HEK293 (cell line): Measurements from ENCODE around the gene VPS36.
"Not testable (repeated sequence)": the region's sequence is repeated elsewhere in the genome, so short reads cannot be mapped to it uniquely, and the experiment has no call there.

ENCODE experiments used
- CTCF ChIA-PET: fragments of 350-600 bp; formaldehyde crosslinking; extraction: SDS; loops from one replicate; lab custom pipeline; 2021; ENCODE audit warnings: antibody characterized with exemption; lab: Yijun Ruan, JAX
- POLR2A ChIA-PET: fragments of 300-600 bp; formaldehyde crosslinking; extraction: SDS; loops from one replicate; lab custom pipeline; 2020; ENCODE audit warnings: antibody characterized with exemption, inconsistent platforms; lab: Yijun Ruan, JAX
- H3K27ac ChIP-seq: fragments of 200-500 bp; sonication (Bioruptor generic); 2 replicates; pipeline ENCODE4 v1.5.1; 2014; ENCODE audit warnings: low read depth, low read length, control low read depth, inconsistent platforms; ENCODE audit errors: extremely low read depth
- H3K36me3 ChIP-seq, 2 experiments: fragments of 200-500 bp in 1 of 2; sonication (Bioruptor generic) in 1 of 2; 1 replicate in 1 of 2; 2 replicates in 1 of 2; pipeline ENCODE4 v1.5.1; 2014 to 2017; ENCODE audit warnings: inconsistent platforms in 2 of 2, low read length in 2 of 2; ENCODE audit not compliant: control insufficient read depth in 2 of 2, insufficient read depth in 1 of 2
- H3K4me1 ChIP-seq: fragments of 200-500 bp; sonication (Bioruptor generic); 2 replicates; pipeline ENCODE4 v1.5.1; 2014; ENCODE audit warnings: mild to moderate bottlenecking, low read length, inconsistent platforms; ENCODE audit not compliant: control insufficient read depth, insufficient read depth
- H3K4me3 ChIP-seq: 2 replicates; pipeline ENCODE4 v1.5.1; 2011; ENCODE audit warnings: low read depth, mild to moderate bottlenecking, control low read depth, low read length, moderate library complexity
- H3K9me3 ChIP-seq: fragments of 200-500 bp; sonication (Bioruptor generic); 2 replicates; pipeline ENCODE4 v1.5.1; 2014; ENCODE audit warnings: low read depth, low read length, inconsistent platforms; ENCODE audit not compliant: control insufficient read depth, insufficient read depth
- GLIS1 ChIP-seq: fragments of 450-650 bp; formaldehyde crosslinking; IDR thresholded peaks from 2 replicates; pipeline ENCODE4 v1.5.1; 2016; ENCODE audit warnings: missing biosample characterization, missing genetic modification characterization
- GLIS2 ChIP-seq: fragments of 450-650 bp; formaldehyde crosslinking; IDR thresholded peaks from 2 replicates; pipeline ENCODE4 v1.5.1; 2016; ENCODE audit warnings: missing biosample characterization, missing genetic modification characterization
- KLF10 ChIP-seq: fragments of 450-650 bp; IDR thresholded peaks from 2 replicates; pipeline ENCODE4 v1.5.1; 2018; ENCODE audit warnings: missing biosample characterization, mild to moderate bottlenecking, missing genetic modification characterization
- KLF9 ChIP-seq: fragments of 450-650 bp; formaldehyde crosslinking; IDR thresholded peaks from 2 replicates; pipeline ENCODE4 v1.5.1; 2016; ENCODE audit warnings: missing biosample characterization, missing genetic modification characterization, low read depth
- SP3 ChIP-seq: fragments of 450-650 bp; formaldehyde crosslinking; IDR thresholded peaks from 2 replicates; pipeline ENCODE4 v1.5.1; 2016; ENCODE audit warnings: missing biosample characterization, missing genetic modification characterization
- TRIM28 ChIP-seq: IDR thresholded peaks from 2 replicates; pipeline ENCODE4 v1.6.1; 2011; ENCODE audit warnings: low read length, control low read depth, borderline replicate concordance
- YY2 ChIP-seq: fragments of 450-650 bp; formaldehyde crosslinking; IDR thresholded peaks from 2 replicates; pipeline ENCODE4 v1.5.1; 2016; ENCODE audit warnings: missing biosample characterization, missing genetic modification characterization
- ZBTB21 ChIP-seq: fragments of 450-650 bp; formaldehyde crosslinking; IDR thresholded peaks from 2 replicates; pipeline ENCODE4 v1.5.1; 2017; ENCODE audit warnings: missing biosample characterization, missing genetic modification characterization
- ZBTB8A ChIP-seq: fragments of 450-650 bp; formaldehyde crosslinking; IDR thresholded peaks from 2 replicates; pipeline ENCODE4 v1.5.1; 2016; ENCODE audit warnings: missing biosample characterization, missing genetic modification characterization
- ZFHX2 ChIP-seq: fragments of 450-650 bp; formaldehyde crosslinking; conservative IDR thresholded peaks from 2 replicates; pipeline ENCODE4 v1.5.1; 2016; ENCODE audit warnings: missing biosample characterization, missing genetic modification characterization
- ZFP37 ChIP-seq: fragments of 450-650 bp; formaldehyde crosslinking; IDR thresholded peaks from 2 replicates; pipeline ENCODE4 v1.5.1; 2016; ENCODE audit warnings: missing biosample characterization, missing genetic modification characterization
- ZFP41 ChIP-seq: fragments of 450-650 bp; formaldehyde crosslinking; IDR thresholded peaks from 2 replicates; pipeline ENCODE4 v1.5.1; 2016; ENCODE audit warnings: missing biosample characterization, missing genetic modification characterization, borderline replicate concordance
- ZNF146 ChIP-seq: fragments of 450-650 bp; formaldehyde crosslinking; IDR thresholded peaks from 2 replicates; pipeline ENCODE4 v1.5.1; 2016; ENCODE audit warnings: missing biosample characterization, missing genetic modification characterization
- ZNF184 ChIP-seq: fragments of 450-650 bp; IDR thresholded peaks from 2 replicates; pipeline ENCODE4 v1.5.1; 2018; ENCODE audit warnings: missing biosample characterization, mild to moderate bottlenecking, missing genetic modification characterization
- ZNF211 ChIP-seq: fragments of 450-650 bp; formaldehyde crosslinking; IDR thresholded peaks from 2 replicates; pipeline ENCODE4 v1.5.1; 2016; ENCODE audit warnings: low read depth, missing biosample characterization, missing genetic modification characterization
- ZNF24 ChIP-seq: fragments of 450-650 bp; formaldehyde crosslinking; IDR thresholded peaks from 2 replicates; pipeline ENCODE4 v1.5.1; 2016; ENCODE audit warnings: missing biosample characterization, missing genetic modification characterization
- ZNF335 ChIP-seq: fragments of 450-650 bp; formaldehyde crosslinking; conservative IDR thresholded peaks from 2 replicates; pipeline ENCODE4 v1.5.1; 2016; ENCODE audit warnings: missing biosample characterization, missing genetic modification characterization
- ZNF391 ChIP-seq: fragments of 450-650 bp; formaldehyde crosslinking; IDR thresholded peaks from 2 replicates; pipeline ENCODE4 v1.5.1; 2016; ENCODE audit warnings: low read depth, missing biosample characterization, missing genetic modification characterization, borderline replicate concordance
- ZNF544 ChIP-seq: fragments of 450-650 bp; formaldehyde crosslinking; IDR thresholded peaks from 2 replicates; pipeline ENCODE4 v1.5.0; 2017; ENCODE audit warnings: missing biosample characterization, missing genetic modification characterization
- ZNF610 ChIP-seq: fragments of 450-650 bp; formaldehyde crosslinking; IDR thresholded peaks from 2 replicates; pipeline ENCODE4 v1.5.1; 2016; ENCODE audit warnings: missing biosample characterization, missing genetic modification characterization, borderline replicate concordance
- ZNF707 ChIP-seq: fragments of 450-650 bp; formaldehyde crosslinking; IDR thresholded peaks from 2 replicates; pipeline ENCODE4 v1.5.1; 2016; ENCODE audit warnings: missing biosample characterization, missing genetic modification characterization
- ZNF76 ChIP-seq: fragments of 450-650 bp; formaldehyde crosslinking; IDR thresholded peaks from 2 replicates; pipeline ENCODE4; 2016; ENCODE audit warnings: low read depth, missing biosample characterization, missing genetic modification characterization, borderline replicate concordance
- TF ChIP-seq, protein P1 (sequence below): fragments of 450-650 bp; formaldehyde crosslinking; IDR thresholded peaks from 2 replicates; pipeline ENCODE4 v1.5.1; 2016; ENCODE audit warnings: missing biosample characterization, missing genetic modification characterization

The VPS36 gene

GRCh38 chr13:52411629-52412028 is 38.8 kb downstream of the VPS36 start:
- H3K36me3 ChIP-seq: peaks cover 0 to 17% of the 10 kb centered on the region in 2 experiments; a peak in 1 of 3 replicates
- POLR2A ChIA-PET: no interaction called here
- no peak overlapping the region for H3K27ac ChIP-seq
- H3K4me1 ChIP-seq: no peaks in the 10 kb centered on the region
- CTCF ChIA-PET: no interaction called here
- H3K9me3 ChIP-seq: no peaks in the 10 kb centered on the region
- no peak for TF ChIP-seq ZNF24 (tag by site-specific recombination)
- no peak for TF ChIP-seq ZNF544
- no peak for TF ChIP-seq ZBTB21 (tag by site-specific recombination)
- TF ChIP-seq ZNF707 (tag by site-specific recombination): no peak
- no peak for TF ChIP-seq ZFP41 (tag by site-specific recombination)
- H3K4me3 ChIP-seq: no peak overlapping the region

GRCh38 chr13:52408071-52408658 is 42.3 kb downstream of the VPS36 start:
- H3K9me3 ChIP-seq, H3K36me3 ChIP-seq, H3K4me3 ChIP-seq, H3K27ac ChIP-seq, CTCF ChIA-PET, H3K4me1 ChIP-seq, POLR2A ChIA-PET: not testable (repeated sequence)

GRCh38 chr13:52407436-52407835 is 43.0 kb downstream of the VPS36 start:
- CTCF ChIA-PET: interaction anchor here (0.9 kb wide), 1 partner anchor 43 kb away, joined by 3 read pairs; no protein-coding TSS in a partner anchor
- H3K27ac ChIP-seq, H3K4me3 ChIP-seq, H3K36me3 ChIP-seq, H3K4me1 ChIP-seq, H3K9me3 ChIP-seq, POLR2A ChIA-PET: not testable (repeated sequence)

GRCh38 chr13:52406629-52407028 is 43.8 kb downstream of the VPS36 start:
- no peaks in the 10 kb centered on the region for H3K36me3 ChIP-seq
- H3K4me1 ChIP-seq: no peaks in the 10 kb centered on the region
- POLR2A ChIA-PET: no interaction called here
- no peak for TF ChIP-seq ZNF211 (tag by site-specific recombination)
- no peak for TF ChIP-seq ZNF146
- TF ChIP-seq, all 188 proteins: peak for 0
- Histone ChIP-seq H3K9me3 (no peaks in the 10 kb centered on the region), H3K27ac (no peak overlapping the region), H3K4me3 (no peak overlapping the region)
- CTCF ChIA-PET: interaction anchor here (0.6 to 0.9 kb wide), 2 partner anchors 44 to 530 kb away, joined by 3 read pairs; no protein-coding TSS in a partner anchor

DNA sequence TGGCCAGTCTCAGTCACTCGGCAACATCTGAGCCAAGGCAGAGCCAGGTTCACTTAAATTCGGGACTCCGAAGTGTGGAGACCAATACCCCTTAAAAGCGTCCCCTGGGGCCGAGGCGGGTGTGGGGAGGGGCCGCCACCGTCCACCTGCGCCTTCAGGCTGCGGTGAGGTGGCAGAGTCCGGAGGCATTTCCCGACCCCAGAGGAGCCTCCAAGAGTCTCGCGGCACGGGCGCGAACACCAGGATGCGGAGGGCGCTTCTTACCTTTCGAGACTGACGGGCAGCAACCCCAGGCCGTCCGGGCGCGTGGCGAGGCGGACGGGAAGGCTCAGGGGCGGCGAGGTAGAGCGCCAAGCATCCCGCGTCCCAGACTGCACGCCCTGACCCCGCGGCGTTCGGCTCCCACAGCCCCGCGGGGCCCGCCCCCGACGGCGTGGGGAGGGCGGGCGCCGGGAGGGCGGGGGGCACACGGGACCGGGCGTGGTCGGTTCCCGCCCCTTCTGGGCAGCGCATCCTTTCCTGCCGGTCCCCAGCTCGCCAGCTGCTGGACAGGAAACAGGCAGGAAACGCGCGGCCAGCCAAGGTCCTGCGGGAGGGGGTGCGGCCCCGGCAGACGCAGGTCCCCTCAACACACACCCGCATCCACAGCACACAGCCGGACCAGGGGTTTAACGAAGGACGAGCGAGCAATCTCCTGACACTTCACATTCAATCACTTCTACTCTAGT is 44.5 kb downstream of the VPS36 start, which contains the start of gene THSD1:
Gene THSD1 (minus strand): TSS at position 406 of the 728 bp plus-strand sequence. CDS start 3,572 bp downstream, outside the sequence.
- ChIA-PET CTCF (interaction anchor here (0.5 to 1.0 kb wide), 2 partner anchors 44 to 1279 kb away, joined by 3 to 4 read pairs; no protein-coding TSS in a partner anchor), POLR2A (interaction anchor here (1.1 kb wide), 1 partner anchor 22 kb away, joined by 4 read pairs; no protein-coding TSS in a partner anchor)
- no peak within 1 kb of the TSS for H3K27ac ChIP-seq
- H3K4me3 ChIP-seq: peak within 1 kb of the TSS; percentile 51
- H3K9me3 ChIP-seq: no peaks in the 10 kb centered on the region
- no peaks in the 10 kb centered on the region for H3K4me1 ChIP-seq
- no peaks in the 10 kb centered on the region for H3K36me3 ChIP-seq
- TF ChIP-seq, protein P1, sequence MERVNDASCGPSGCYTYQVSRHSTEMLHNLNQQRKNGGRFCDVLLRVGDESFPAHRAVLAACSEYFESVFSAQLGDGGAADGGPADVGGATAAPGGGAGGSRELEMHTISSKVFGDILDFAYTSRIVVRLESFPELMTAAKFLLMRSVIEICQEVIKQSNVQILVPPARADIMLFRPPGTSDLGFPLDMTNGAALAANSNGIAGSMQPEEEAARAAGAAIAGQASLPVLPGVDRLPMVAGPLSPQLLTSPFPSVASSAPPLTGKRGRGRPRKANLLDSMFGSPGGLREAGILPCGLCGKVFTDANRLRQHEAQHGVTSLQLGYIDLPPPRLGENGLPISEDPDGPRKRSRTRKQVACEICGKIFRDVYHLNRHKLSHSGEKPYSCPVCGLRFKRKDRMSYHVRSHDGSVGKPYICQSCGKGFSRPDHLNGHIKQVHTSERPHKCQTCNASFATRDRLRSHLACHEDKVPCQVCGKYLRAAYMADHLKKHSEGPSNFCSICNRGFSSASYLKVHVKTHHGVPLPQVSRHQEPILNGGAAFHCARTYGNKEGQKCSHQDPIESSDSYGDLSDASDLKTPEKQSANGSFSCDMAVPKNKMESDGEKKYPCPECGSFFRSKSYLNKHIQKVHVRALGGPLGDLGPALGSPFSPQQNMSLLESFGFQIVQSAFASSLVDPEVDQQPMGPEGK (tag by site-specific recombination): peak; percentile 48; the same call in 1 of the 2 replicates
- TF ChIP-seq ZNF610 (tag by site-specific recombination) (no peak), ZNF76 (tag by site-specific recombination) (peak; percentile 62; the same call in 1 of the 2 replicates), ZNF184 (peak; percentile 39; the same call in 1 of the 2 replicates), ZFHX2 (peak; percentile 67; the same call in 1 of the 2 replicates), GLIS1 (tag by site-specific recombination) (peak; percentile 30), ZNF391 (tag by site-specific recombination) (no peak), YY2 (tag by site-specific recombination) (no peak), GLIS2 (tag by site-specific recombination) (peak; percentile 72), KLF9 (tag by site-specific recombination) (peak; percentile 79), TRIM28 (no peak), KLF10 (tag by site-specific recombination) (0 out of 2 replicates have a peak, but pooled peaks have one; percentile 18), ZBTB8A (tag by site-specific recombination) (peak; percentile 67), ZNF335 (peak; percentile 77), SP3 (tag by site-specific recombination) (peak; percentile 51), ZFP37 (0 out of 2 replicates have a peak, but pooled peaks have one; percentile 42)
